ENCODE results near the gene SYNE1.

Gene SYNE1

GRCh38 chr6:152268846-152269442 is 368.2 kb downstream of the SYNE1 start:
- no peak for DNase-seq

GRCh38 chr6:152267967-152268845 is 369.0 kb downstream of the SYNE1 start:
- DNase-seq: no peak

GRCh38 chr6:152265651-152266050 is 371.5 kb downstream of the SYNE1 start:
- DNase-seq: no peak

- no peak for DNase-seq
Observed at GRCh38 chr6:152263582-152263981, 373.6 kb downstream of the SYNE1 start.

GRCh38 chr6:152261179-152261578 is 376.0 kb downstream of the SYNE1 start:
- DNase-seq: no peak

GRCh38 chr6:152259234-152259633 is 377.9 kb downstream of the SYNE1 start:
- no peak for DNase-seq

GRCh38 chr6:152257581-152257980 is 379.6 kb downstream of the SYNE1 start:
- no peak for DNase-seq

- DNase-seq: no peak
Observed at GRCh38 chr6:152250127-152250526, 387.0 kb downstream of the SYNE1 start.

- no peak for DNase-seq
Observed at GRCh38 chr6:152248980-152249379, 388.2 kb downstream of the SYNE1 start.

GRCh38 chr6:152246554-152247337 is 390.4 kb downstream of the SYNE1 start:
- no peak for DNase-seq

- no peak for DNase-seq
Observed at GRCh38 chr6:152244998-152245630, 392.0 kb downstream of the SYNE1 start.

GRCh38 chr6:152241013-152241766 is 396.0 kb downstream of the SYNE1 start:
- no peak for DNase-seq

- no peak for DNase-seq
Observed at GRCh38 chr6:152240436-152240835, 396.7 kb downstream of the SYNE1 start.

- no peak for DNase-seq
Observed at GRCh38 chr6:152236370-152237097, 400.6 kb downstream of the SYNE1 start.

- DNase-seq: no peak
Observed at GRCh38 chr6:152233547-152234320, 403.4 kb downstream of the SYNE1 start.

- DNase-seq: no peak
Observed at GRCh38 chr6:152232501-152233151, 404.5 kb downstream of the SYNE1 start.

- no peak for DNase-seq
Observed at GRCh38 chr6:152229330-152229729, 407.8 kb downstream of the SYNE1 start.

GRCh38 chr6:152226119-152226518 is 411.0 kb downstream of the SYNE1 start:
- DNase-seq: no peak

GRCh38 chr6:152225241-152225934 is 411.8 kb downstream of the SYNE1 start:
- no peak for DNase-seq

- DNase-seq: no peak
Observed at GRCh38 chr6:152223636-152224035, 413.5 kb downstream of the SYNE1 start.

All from NCI-H1436 treated with DMSO at 0.1 percent for 48 hours (cell line).